Kidney capillary endothelial cell (primary cell): ENCODE results near the gene TOM1L1.

Experiments
- DNase-seq: peaks from one replicate; pipeline ENCODE4 v3.0.0-alpha.2; 2018; ENCODE audit warnings: low spot score

TOM1L1 gene

GRCh38 chr17:54898576-54898975, 2.1 kb upstream of the TOM1L1 start:
- DNase-seq, result no peak

GRCh38 chr17:54899201-54899600, 1.5 kb upstream of the TOM1L1 start:
- DNase-seq, result no peak

GRCh38 chr17:54899721-54900456, 763 bp upstream of the TOM1L1 start:
- DNase-seq, result no peak

GRCh38 chr17:54901230-54901822, 674 bp downstream of the TOM1L1 start:
- DNase-seq, result no peak

- no peak for DNase-seq
Measured at GRCh38 chr17:54902017-54902416, 1.4 kb downstream of the TOM1L1 start.

- no peak for DNase-seq
Measured at GRCh38 chr17:54902611-54903010, 2.0 kb downstream of the TOM1L1 start.

- no peak for DNase-seq
Measured at GRCh38 chr17:54903375-54903774, 2.7 kb downstream of the TOM1L1 start.

- DNase-seq, result no peak
Measured at GRCh38 chr17:54906683-54907082, 6.0 kb downstream of the TOM1L1 start.

- no peak for DNase-seq
Measured at GRCh38 chr17:54907376-54907775, 6.7 kb downstream of the TOM1L1 start.

GRCh38 chr17:54909766-54910165, 9.1 kb downstream of the TOM1L1 start:
- DNase-seq, result no peak

GRCh38 chr17:54916721-54917120, 16.1 kb downstream of the TOM1L1 start:
- DNase-seq, result no peak

- DNase-seq, result no peak
Measured at GRCh38 chr17:54919425-54919824, 18.8 kb downstream of the TOM1L1 start.

- DNase-seq, result no peak
Measured at GRCh38 chr17:54920819-54921218, 20.2 kb downstream of the TOM1L1 start.

GRCh38 chr17:54924405-54924804, 23.8 kb downstream of the TOM1L1 start:
- DNase-seq, result no peak

GRCh38 chr17:54927525-54927924, 26.9 kb downstream of the TOM1L1 start:
- DNase-seq, result no peak

GRCh38 chr17:54932711-54933110, 32.1 kb downstream of the TOM1L1 start:
- no peak for DNase-seq

GRCh38 chr17:54933921-54934320, 33.3 kb downstream of the TOM1L1 start:
- no peak for DNase-seq

GRCh38 chr17:54935471-54935870, 34.8 kb downstream of the TOM1L1 start:
- no peak for DNase-seq

GRCh38 chr17:54937018-54937417, 36.4 kb downstream of the TOM1L1 start:
- no peak for DNase-seq

GRCh38 chr17:54937426-54937825, 36.8 kb downstream of the TOM1L1 start:
- no peak for DNase-seq

GRCh38 chr17:54941285-54941684, 40.6 kb downstream of the TOM1L1 start:
- DNase-seq, result no peak

- DNase-seq, result no peak
Measured at GRCh38 chr17:54944796-54945195, 44.1 kb downstream of the TOM1L1 start.

GRCh38 chr17:54945231-54945630, 44.6 kb downstream of the TOM1L1 start:
- DNase-seq, result no peak

- no peak for DNase-seq
Measured at GRCh38 chr17:54945671-54946070, 45.0 kb downstream of the TOM1L1 start.
